Spinal cord (tissue), 10 donors: ENCODE results near the gene PLXND1. TPM values are rescaled to one million over a fixed set of nuclear protein-coding genes. Genes with fewer than 3 reads are reported as not detected.

Experiments used
- DNase-seq, 6 donors: peaks; one replicate each; pipeline versions ENCODE4 v3.0.0 to v3.0.0-alpha.2; 2013 to 2015; ENCODE audit warnings: low spot score in 6 of 6, low read depth in 4 of 6
- H3K27ac ChIP-seq: one replicate; pipeline ENCODE4 v1.5.1; 2013; ENCODE audit warnings: low read depth, low read length, control low read depth
- H3K27me3 ChIP-seq: one replicate; pipeline ENCODE4 v1.6.1; 2013; ENCODE audit warnings: low read length; ENCODE audit not compliant: control insufficient read depth, insufficient read depth
- H3K36me3 ChIP-seq: one replicate; pipeline ENCODE4 v1.6.1; 2013; ENCODE audit warnings: low read length; ENCODE audit not compliant: control insufficient read depth, insufficient read depth
- H3K4me1 ChIP-seq: one replicate; pipeline ENCODE4 v1.6.1; 2013; ENCODE audit warnings: low read length; ENCODE audit not compliant: control insufficient read depth, insufficient read depth
- H3K4me3 ChIP-seq: one replicate; pipeline ENCODE4 v1.5.1; 2013; ENCODE audit warnings: low read depth, low read length, control low read depth
- H3K9me3 ChIP-seq: one replicate; pipeline ENCODE4 v1.6.1; 2013; ENCODE audit warnings: low read length; ENCODE audit not compliant: control insufficient read depth, insufficient read depth
- whole genome bisulfite sequencing: methylation state at CpG from one replicate; pipeline ENCODE4 v1.1.5; 2013; ENCODE audit warnings: missing lambda C conversion rate; ENCODE audit not compliant: insufficient coverage; 5-methylcytosine and 5-hydroxymethylcytosine counted together
- polyA plus RNA-seq, 2 donors: library from polyadenylated mRNA; unstranded; fragments of 120-200 nt; gene quantifications; one replicate each; pipeline ENCODE4 v1.2.1, GENCODE V29; 2013; ENCODE audit not compliant: insufficient read length in 2 of 2
- total RNA-seq, 2 donors: library from RNA; depleted of rRNA in 1 of 2; stranded (reverse); fragments of 120-200 nt in 1 of 2; fragments of >200 nt in 1 of 2; gene quantifications; one replicate each; pipeline versions ENCODE4 v1.2.3 to v1.2.4, GENCODE V29; 2013 to 2014
- donor health status: healthy.

PLXND1 gene
- total and polyA plus RNA-seq, 4 donors = 59.0 to 110 (median 65.9) TPM

- Histone ChIP-seq H3K27me3 (no peaks in the 10 kb centered on the region), H3K27ac (peak overlapping the region; percentile 90), H3K4me1 (peaks cover 66% of the 10 kb centered on the region), H3K4me3 (no peak overlapping the region), H3K36me3 (peaks cover 12% of the 10 kb centered on the region), H3K9me3 (no peaks in the 10 kb centered on the region)
- WGBS = 24% methylated on average over 13 of the region's 26 CpGs
- peak in 2 of 6 donors; percentile 41 to 58 for DNase-seq
These were observed 13.9 kb downstream of the PLXND1 start for GRCh38 chr3:129592381-129593131.

GRCh38 chr3:129591932-129592331 lies 14.5 kb downstream of the PLXND1 start:
- WGBS = 55% methylated on average over 5 of the region's 8 CpGs
- DNase-seq = no peak
- H3K36me3 ChIP-seq = peaks cover 12% of the 10 kb centered on the region
- peaks cover 62% of the 10 kb centered on the region for H3K4me1 ChIP-seq
- H3K27ac ChIP-seq = no peak overlapping the region
- no peak overlapping the region for H3K4me3 ChIP-seq
- H3K27me3 ChIP-seq = no peaks in the 10 kb centered on the region
- no peaks in the 10 kb centered on the region for H3K9me3 ChIP-seq

DNA sequence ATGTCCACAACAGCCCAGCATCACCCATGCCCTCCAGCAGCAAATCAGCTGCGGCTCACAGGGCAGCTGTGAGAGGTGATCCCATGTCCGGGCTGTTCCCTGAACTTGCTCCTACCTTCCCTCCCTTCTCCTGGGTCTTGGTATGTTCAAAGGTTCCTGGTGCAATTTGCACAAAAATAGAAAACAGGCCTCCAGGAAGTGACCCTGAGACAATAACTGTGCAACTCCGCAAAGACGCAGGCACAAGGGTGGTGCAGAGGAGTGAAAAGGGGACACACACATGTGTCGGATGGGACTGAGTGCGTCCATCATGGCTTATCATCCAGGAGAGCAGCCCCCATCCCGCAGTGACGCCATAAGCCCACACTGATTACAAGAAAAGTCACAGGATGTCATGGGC lies 16.3 kb downstream of the PLXND1 start:
- H3K36me3 ChIP-seq = peaks cover 25% of the 10 kb centered on the region
- H3K4me1 ChIP-seq = peaks cover 48% of the 10 kb centered on the region
- H3K27me3 ChIP-seq = no peaks in the 10 kb centered on the region
- H3K4me3 ChIP-seq = no peak overlapping the region
- no peak for DNase-seq
- H3K27ac ChIP-seq = no peak overlapping the region
- H3K9me3 ChIP-seq = no peaks in the 10 kb centered on the region
- WGBS = 90% methylated on average over 3 of the region's 8 CpGs

GRCh38 chr3:129587566-129588210 lies 18.8 kb downstream of the PLXND1 start:
- H3K27ac ChIP-seq = no peak overlapping the region
- H3K4me1 ChIP-seq = peaks cover 24% of the 10 kb centered on the region
- WGBS = 92% methylated on average over 6 of the region's 10 CpGs
- H3K36me3 ChIP-seq = peaks cover 25% of the 10 kb centered on the region
- no peak overlapping the region for H3K4me3 ChIP-seq
- no peak for DNase-seq
- no peaks in the 10 kb centered on the region for H3K27me3 ChIP-seq
- no peaks in the 10 kb centered on the region for H3K9me3 ChIP-seq

DNA sequence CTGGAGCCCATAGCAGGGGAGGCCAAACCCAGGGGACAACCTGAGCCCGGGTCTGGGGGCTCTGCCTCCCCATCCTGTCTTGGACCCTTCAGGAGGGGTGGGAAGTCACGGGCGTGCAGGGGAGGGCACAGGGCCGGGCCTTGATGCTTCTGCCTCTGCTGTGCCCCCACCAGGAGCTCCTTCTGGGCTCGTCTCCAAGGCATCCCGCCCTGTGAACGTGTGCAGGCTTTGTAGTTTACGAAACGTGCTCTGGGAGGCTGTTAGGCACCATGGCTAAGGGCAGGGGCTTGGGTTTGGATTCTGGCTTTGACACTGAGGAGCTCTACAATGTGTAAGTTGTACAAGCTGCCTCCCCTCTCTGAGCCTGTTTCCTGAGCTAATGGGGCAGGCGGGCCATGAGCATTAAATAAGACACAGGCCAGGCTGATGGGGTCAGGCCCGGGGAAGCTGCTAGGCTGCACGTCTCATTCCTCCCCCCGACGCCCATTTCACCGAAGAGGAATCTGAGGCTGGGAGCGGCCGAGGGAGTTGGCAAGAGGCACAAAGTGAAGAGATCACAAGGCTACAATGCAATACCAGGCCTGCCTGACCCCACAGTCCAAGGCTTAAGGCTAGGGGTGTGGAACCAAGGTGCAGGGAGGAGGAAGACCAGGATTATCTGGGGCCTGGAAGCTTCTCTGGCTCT lies 19.6 kb downstream of the PLXND1 start:
- peaks cover 32% of the 10 kb centered on the region for H3K36me3 ChIP-seq

DNA sequence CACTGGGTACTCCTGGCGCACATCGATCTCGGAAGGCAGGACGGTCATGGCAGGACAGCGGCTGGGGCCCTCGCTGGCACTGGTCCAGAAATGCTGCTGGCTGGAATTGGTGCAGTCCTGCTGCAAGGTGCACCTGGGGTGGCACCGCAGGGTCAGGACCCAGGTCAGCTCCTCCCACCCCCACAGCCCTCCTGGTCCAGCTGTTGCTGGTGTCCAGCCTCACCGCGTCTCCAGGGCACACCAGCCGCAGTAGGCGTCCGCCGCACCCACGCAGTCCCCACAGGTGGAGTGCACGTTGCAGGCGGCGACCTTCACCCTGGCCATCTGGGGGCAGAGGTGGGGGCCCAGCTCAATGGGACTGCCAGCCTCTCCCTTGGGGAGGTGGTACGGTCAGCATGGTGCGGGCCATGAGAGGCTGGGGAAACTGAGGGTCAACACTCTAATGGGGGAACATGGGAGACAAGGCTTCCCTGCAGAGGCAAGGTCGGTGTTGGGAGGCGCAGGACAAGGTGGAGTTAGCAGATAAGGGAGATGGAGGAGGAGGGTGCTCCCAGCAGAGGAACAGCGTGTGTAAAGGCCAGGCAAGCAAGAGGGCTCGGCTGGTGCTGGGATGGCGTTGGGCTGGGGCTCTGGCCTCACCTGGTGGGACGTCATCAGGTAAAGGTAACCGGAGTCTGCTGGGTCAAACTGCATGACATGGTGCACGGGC lies 20.4 kb downstream of the PLXND1 start:
- H3K27ac ChIP-seq = no peak overlapping the region
- 91% methylated on average over 22 of the region's 27 CpGs for WGBS
- H3K27me3 ChIP-seq = no peaks in the 10 kb centered on the region
- H3K4me1 ChIP-seq = peaks cover 18% of the 10 kb centered on the region
- H3K9me3 ChIP-seq = no peaks in the 10 kb centered on the region
- DNase-seq = no peak
- H3K36me3 ChIP-seq = peaks cover 33% of the 10 kb centered on the region
- no peak overlapping the region for H3K4me3 ChIP-seq

More for the DNA sequence above, 19.6 kb downstream of the PLXND1 start:
- Histone ChIP-seq H3K4me1 (peaks cover 19% of the 10 kb centered on the region), H3K27me3 (no peaks in the 10 kb centered on the region), H3K9me3 (no peaks in the 10 kb centered on the region), H3K27ac (no peak overlapping the region), H3K4me3 (no peak overlapping the region)
- WGBS = 56% methylated on average over 12 of the region's 17 CpGs
- DNase-seq = no peak

DNA sequence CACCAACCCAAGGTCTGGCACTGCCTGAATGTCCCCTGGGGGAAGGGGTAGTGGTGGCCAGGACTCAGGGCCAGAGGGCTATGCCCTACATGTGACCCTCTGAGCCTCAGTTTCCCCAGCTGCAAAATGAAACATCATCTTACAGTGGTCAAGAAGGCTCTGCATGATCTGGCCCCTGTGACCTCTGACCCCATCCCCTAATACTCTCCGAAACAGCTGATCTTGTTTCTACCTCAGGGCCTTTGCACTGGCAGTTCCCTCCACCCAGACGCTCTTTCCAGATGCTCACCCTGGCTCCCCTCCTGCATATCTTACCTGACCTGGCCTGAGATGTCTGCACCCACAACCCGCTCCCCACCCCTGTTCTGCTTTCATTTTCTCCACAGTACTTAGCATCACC lies 21.8 kb downstream of the PLXND1 start:
- Histone ChIP-seq H3K4me1 (peaks cover 12% of the 10 kb centered on the region), H3K36me3 (peaks cover 37% of the 10 kb centered on the region), H3K27ac (no peak overlapping the region), H3K27me3 (no peaks in the 10 kb centered on the region), H3K4me3 (no peak overlapping the region), H3K9me3 (no peaks in the 10 kb centered on the region)
- WGBS = 73% methylated on average over 3 of the region's 3 CpGs
- DNase-seq = no peak

DNA sequence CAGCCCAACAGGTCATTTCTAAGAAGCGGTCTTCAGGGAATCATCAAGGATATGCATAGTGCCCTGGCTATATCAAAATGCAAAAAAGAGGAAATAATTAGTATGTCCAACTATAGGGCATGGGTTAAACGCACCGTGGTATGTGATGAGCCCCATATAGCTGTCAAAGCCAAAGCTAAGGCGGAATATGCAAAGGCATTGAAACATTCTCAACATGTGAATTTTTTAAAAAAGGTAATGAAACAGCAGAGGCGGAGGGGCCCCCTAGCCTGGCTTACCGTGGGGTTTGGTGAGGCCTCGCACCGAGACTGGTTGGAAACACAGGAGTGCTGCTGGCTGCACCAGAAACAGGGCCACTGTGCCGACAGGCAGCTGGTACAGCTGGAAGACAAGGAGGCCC lies 23.2 kb downstream of the PLXND1 start:
- H3K4me1 ChIP-seq = peaks cover 10% of the 10 kb centered on the region
- H3K27me3 ChIP-seq = no peaks in the 10 kb centered on the region
- H3K4me3 ChIP-seq = no peak overlapping the region
- no peak for DNase-seq
- H3K36me3 ChIP-seq = peaks cover 40% of the 10 kb centered on the region
- H3K9me3 ChIP-seq = no peaks in the 10 kb centered on the region
- WGBS = 87% methylated on average over 9 of the region's 9 CpGs
- H3K27ac ChIP-seq = no peak overlapping the region

DNA sequence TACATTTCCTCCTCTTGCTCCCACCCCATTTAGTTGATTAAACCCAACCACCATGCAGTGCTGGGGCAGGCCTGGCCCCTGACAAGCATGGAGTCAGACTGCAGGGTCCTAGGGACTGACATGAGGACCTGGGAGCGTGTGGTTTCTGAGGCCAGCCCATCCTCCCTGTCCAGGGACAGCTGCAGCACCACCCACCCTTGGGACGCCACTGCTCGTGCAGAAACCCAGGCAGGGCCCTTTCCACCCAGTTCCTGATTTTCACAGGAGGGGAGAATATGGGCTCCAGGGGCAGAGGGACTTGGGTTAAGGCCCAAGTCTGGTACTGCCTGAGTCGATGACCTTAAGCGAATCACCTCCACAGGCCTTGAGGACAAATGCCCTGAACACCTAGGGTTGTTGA lies 23.7 kb downstream of the PLXND1 start:
- Histone ChIP-seq H3K4me1 (peaks cover 15% of the 10 kb centered on the region), H3K36me3 (peaks cover 40% of the 10 kb centered on the region), H3K9me3 (no peaks in the 10 kb centered on the region), H3K4me3 (no peak overlapping the region), H3K27ac (no peak overlapping the region), H3K27me3 (no peaks in the 10 kb centered on the region)
- 91% methylated on average over 5 of the region's 5 CpGs for WGBS
- no peak for DNase-seq
